ENCODE measurements around the gene RUNX1.

RUNX1 gene

GRCh38 chr21:34875830-34876229 is 173.3 kb downstream of the RUNX1 start:
- Histone ChIP-seq H3K36me3 (ENCODE audit: insufficient read depth, low read length) (peaks cover 84% of the 10 kb centered on the region), H3K4me2 (ENCODE audit: low read length) (no peak overlapping the region), H3K4me3 (ENCODE audit: low read length) (no peak overlapping the region)

GRCh38 chr21:34874684-34875513 is 174.2 kb downstream of the RUNX1 start:
- Histone ChIP-seq H3K4me3 (ENCODE audit: low read length) (no peak overlapping the region), H3K9ac (ENCODE audit: low read depth, low read length) (no peak overlapping the region), H3K4me1 (ENCODE audit: control insufficient read depth, insufficient read depth, low read length) (peaks cover 28% of the 10 kb centered on the region), H3K9me3 (replicated peaks; ENCODE audit: low read length) (no peaks in the 10 kb centered on the region), H3K4me2 (ENCODE audit: low read length) (no peak overlapping the region), H3K27me3 (ENCODE audit: control insufficient read depth, insufficient read depth, low read length) (no peaks in the 10 kb centered on the region), H3K36me3 (ENCODE audit: insufficient read depth, low read length) (peaks cover 86% of the 10 kb centered on the region)

More at GRCh38 chr21:34875830-34876229, 173.3 kb downstream of the RUNX1 start:
- H3K27me3 ChIP-seq (ENCODE audit: control insufficient read depth, insufficient read depth, low read length), result no peaks in the 10 kb centered on the region
- H3K9ac ChIP-seq (ENCODE audit: low read depth, low read length), result no peak overlapping the region
- H3K4me1 ChIP-seq (ENCODE audit: control insufficient read depth, insufficient read depth, low read length), result peaks cover 31% of the 10 kb centered on the region
- no peaks in the 10 kb centered on the region for H3K9me3 ChIP-seq (replicated peaks; ENCODE audit: low read length)

DNA sequence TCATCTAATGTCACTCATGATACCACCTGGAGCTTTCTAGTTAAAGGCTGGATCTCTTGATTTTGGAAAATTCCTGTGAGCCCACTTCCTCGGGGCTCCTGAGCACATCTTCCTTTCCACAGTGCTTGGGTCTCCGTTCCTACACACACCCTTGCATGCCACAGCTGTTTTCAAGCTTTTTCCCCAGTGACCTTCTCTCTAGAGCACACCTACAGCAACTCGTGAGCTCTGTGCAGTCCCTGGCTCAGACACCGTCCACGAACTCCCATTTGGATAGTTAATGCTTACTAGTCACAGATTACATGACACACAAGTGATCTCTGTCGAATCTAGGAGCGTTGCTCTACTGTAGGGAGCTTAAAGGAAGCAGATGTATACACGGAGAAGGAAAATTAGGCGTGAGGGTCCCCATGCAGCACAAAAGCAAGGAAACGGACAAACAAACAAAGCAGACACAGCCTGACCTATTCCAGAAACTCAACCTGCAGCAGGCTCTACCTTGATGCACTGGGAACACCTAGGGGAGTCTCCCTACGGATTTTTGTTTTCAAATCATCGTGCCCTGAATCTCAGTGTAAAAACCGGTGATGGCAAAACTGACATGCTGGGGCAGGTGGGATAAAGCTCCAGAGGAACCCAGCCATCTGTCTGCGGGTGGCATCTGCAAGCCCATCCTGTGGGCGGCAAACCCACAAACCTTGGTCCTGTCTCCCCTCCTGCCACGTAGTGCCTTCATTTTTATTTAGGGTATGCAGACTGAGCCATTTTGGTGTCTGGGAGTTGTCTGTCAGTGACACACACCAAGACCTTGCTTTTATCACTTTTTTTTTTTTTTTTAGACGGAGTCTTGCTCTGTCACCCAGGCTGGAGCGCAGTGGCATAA is 177.8 kb downstream of the RUNX1 start:
- Histone ChIP-seq H3K4me1 (ENCODE audit: control insufficient read depth, insufficient read depth, low read length) (peaks cover 12% of the 10 kb centered on the region), H3K9ac (ENCODE audit: low read depth, low read length) (no peak overlapping the region), H3K9me3 (replicated peaks; ENCODE audit: low read length) (no peaks in the 10 kb centered on the region), H3K4me2 (ENCODE audit: low read length) (no peak overlapping the region), H3K36me3 (ENCODE audit: insufficient read depth, low read length) (peaks cover 89% of the 10 kb centered on the region), H3K27me3 (ENCODE audit: control insufficient read depth, insufficient read depth, low read length) (no peaks in the 10 kb centered on the region), H3K4me3 (ENCODE audit: low read length) (no peak overlapping the region)

DNA sequence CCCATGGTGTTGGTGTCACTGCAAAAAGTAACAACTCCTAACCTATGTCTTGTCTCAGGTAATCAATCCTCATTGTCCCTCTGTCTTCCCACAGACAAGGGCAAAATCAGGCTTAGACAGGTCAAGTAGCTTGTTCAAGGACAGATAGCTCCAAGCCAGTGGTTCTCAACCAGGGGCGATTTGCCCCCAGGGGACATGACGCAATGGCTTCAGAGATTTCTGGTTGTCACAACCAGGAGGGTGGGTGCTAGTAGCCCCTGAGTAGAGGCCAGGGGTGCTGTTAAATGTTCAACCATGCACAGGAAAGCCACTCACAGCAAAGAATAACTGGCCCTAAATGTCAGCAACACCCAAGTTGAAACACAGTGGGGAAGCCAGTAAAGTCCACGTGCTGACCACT is 178.9 kb downstream of the RUNX1 start:
- Histone ChIP-seq H3K9me3 (replicated peaks; ENCODE audit: low read length) (no peaks in the 10 kb centered on the region), H3K4me2 (ENCODE audit: low read length) (no peak overlapping the region), H3K9ac (ENCODE audit: low read depth, low read length) (no peak overlapping the region), H3K27me3 (ENCODE audit: control insufficient read depth, insufficient read depth, low read length) (no peaks in the 10 kb centered on the region), H3K4me1 (ENCODE audit: control insufficient read depth, insufficient read depth, low read length) (peaks cover 12% of the 10 kb centered on the region), H3K36me3 (ENCODE audit: insufficient read depth, low read length) (peaks cover 88% of the 10 kb centered on the region), H3K4me3 (ENCODE audit: low read length) (no peak overlapping the region)

- no peak overlapping the region for H3K4me3 ChIP-seq (ENCODE audit: low read length)
- no peaks in the 10 kb centered on the region for H3K27me3 ChIP-seq (ENCODE audit: control insufficient read depth, insufficient read depth, low read length)
- H3K9me3 ChIP-seq (replicated peaks; ENCODE audit: low read length), result no peaks in the 10 kb centered on the region
- peaks cover 88% of the 10 kb centered on the region for H3K36me3 ChIP-seq (ENCODE audit: insufficient read depth, low read length)
- peaks cover 12% of the 10 kb centered on the region for H3K4me1 ChIP-seq (ENCODE audit: control insufficient read depth, insufficient read depth, low read length)
- H3K4me2 ChIP-seq (ENCODE audit: low read length), result no peak overlapping the region
- H3K9ac ChIP-seq (ENCODE audit: low read depth, low read length), result no peak overlapping the region
Observed at GRCh38 chr21:34869545-34869944, 179.6 kb downstream of the RUNX1 start.

DNA sequence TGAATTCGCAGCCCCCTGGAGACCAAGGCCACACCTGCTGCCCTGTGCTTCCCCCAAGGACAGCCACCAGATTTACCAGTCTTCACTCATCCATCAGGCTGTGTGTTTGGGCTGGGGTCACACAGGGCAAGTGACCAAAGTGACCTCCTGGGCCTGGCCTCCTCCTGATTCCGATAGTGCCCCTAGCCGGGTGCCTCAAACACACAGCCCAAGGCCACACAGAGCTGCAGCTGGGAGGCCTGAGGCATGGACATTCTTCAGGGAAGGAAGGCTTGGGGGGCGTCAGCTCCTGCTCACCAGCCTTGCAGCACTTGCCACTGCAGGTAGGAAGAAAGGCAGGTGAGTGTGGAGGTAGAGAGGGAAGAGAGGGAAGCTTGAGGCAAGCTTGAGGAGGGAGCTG is 181.3 kb downstream of the RUNX1 start:
- H3K4me2 ChIP-seq (ENCODE audit: low read length), result no peak overlapping the region
- H3K36me3 ChIP-seq (ENCODE audit: insufficient read depth, low read length), result peaks cover 87% of the 10 kb centered on the region
- H3K4me3 ChIP-seq (ENCODE audit: low read length), result no peak overlapping the region
- peaks cover 12% of the 10 kb centered on the region for H3K4me1 ChIP-seq (ENCODE audit: control insufficient read depth, insufficient read depth, low read length)
- H3K9me3 ChIP-seq (replicated peaks; ENCODE audit: low read length), result no peaks in the 10 kb centered on the region
- H3K27me3 ChIP-seq (ENCODE audit: control insufficient read depth, insufficient read depth, low read length), result no peaks in the 10 kb centered on the region
- no peak overlapping the region for H3K9ac ChIP-seq (ENCODE audit: low read depth, low read length)

DNA sequence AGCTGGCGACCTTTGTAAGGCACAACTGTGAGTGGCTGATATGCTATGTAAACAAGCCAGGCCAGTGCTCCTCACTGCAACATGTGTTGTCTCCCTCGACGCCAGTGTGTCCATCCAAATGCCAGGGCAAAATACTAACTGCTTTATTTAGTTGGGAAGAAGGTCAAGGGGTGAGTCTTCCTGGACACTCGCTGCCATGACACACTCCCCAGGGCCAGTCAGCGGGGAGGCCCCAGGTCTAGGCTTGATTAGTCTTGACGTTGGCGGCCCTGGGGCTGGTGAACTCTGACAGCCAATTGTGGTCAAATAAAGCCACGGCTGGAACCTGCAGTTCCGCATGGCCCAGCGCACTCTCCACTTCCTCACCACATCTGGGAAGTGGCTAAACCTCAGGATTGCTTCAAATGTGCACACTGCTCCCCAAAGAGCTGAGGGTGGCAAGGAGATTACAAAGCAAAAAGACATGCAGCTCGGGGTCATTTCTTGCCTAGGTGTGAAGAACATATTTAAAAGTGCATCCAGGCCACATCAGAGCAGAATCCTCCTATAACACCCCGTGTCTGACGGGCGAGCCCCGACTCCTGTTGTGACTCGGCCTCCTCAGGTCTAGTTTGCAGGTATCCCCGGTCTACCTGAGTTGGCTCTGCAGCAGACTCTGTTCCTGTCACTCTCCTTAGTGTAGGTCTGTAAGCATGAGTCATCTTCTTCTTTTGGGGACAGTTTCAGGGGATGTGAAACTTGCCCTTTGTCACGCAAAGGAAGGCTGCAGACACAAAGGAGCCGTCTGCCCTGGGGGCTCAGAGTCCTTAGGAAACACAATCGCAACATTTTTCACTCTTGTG is 183.5 kb downstream of the RUNX1 start:
- H3K4me1 ChIP-seq (ENCODE audit: control insufficient read depth, insufficient read depth, low read length), result peaks cover 12% of the 10 kb centered on the region
- no peak overlapping the region for H3K9ac ChIP-seq (ENCODE audit: low read depth, low read length)
- H3K4me2 ChIP-seq (ENCODE audit: low read length), result no peak overlapping the region
- no peaks in the 10 kb centered on the region for H3K27me3 ChIP-seq (ENCODE audit: control insufficient read depth, insufficient read depth, low read length)
- no peak overlapping the region for H3K4me3 ChIP-seq (ENCODE audit: low read length)
- H3K36me3 ChIP-seq (ENCODE audit: insufficient read depth, low read length), result peaks cover 92% of the 10 kb centered on the region
- no peaks in the 10 kb centered on the region for H3K9me3 ChIP-seq (replicated peaks; ENCODE audit: low read length)

DNA sequence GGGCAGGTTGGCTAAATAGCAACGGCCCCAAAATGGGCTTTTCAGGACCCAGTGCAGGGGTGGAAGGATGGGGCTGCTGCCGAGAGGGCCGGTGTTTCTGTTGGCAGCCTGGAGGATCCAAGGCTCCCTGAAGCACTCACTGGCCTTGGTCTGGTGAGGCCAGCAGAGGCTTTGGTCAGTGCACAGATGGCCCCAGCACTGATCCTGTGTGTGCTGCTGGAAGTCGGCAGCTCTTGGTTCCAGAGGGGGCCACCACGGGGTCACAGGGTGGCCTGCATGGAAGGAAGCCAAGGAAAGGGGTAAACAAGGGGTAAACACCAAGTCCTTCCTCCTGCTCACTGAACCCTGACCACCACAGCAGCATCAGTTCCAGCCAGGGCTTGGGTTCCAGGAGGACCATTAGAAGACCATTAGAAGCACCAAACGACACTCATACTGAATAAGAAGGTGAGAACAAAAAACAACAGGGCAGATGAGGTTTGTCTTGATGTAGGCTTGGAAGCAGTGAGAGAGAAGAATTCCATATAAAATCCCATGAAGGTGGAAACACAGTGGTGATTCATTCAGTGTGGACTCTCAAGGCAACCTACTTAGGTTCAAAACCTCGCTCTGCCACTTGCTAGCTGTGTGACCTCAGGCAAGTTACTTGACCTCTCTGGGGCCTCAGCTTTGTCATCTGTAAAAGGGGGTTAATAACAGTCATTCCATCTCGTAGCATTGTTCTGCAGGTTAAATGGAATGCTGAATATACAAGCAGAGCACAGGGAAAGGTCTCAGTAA is 184.5 kb downstream of the RUNX1 start:
- no peak overlapping the region for H3K4me2 ChIP-seq (ENCODE audit: low read length)
- no peaks in the 10 kb centered on the region for H3K9me3 ChIP-seq (replicated peaks; ENCODE audit: low read length)
- no peak overlapping the region for H3K4me3 ChIP-seq (ENCODE audit: low read length)
- H3K4me1 ChIP-seq (ENCODE audit: control insufficient read depth, insufficient read depth, low read length), result peaks cover 4% of the 10 kb centered on the region
- no peak overlapping the region for H3K9ac ChIP-seq (ENCODE audit: low read depth, low read length)
- no peaks in the 10 kb centered on the region for H3K27me3 ChIP-seq (ENCODE audit: control insufficient read depth, insufficient read depth, low read length)
- peaks cover 91% of the 10 kb centered on the region for H3K36me3 ChIP-seq (ENCODE audit: insufficient read depth, low read length)

GRCh38 chr21:34862951-34863350 is 186.2 kb downstream of the RUNX1 start:
- H3K36me3 ChIP-seq (ENCODE audit: insufficient read depth, low read length), result peaks cover 91% of the 10 kb centered on the region

DNA sequence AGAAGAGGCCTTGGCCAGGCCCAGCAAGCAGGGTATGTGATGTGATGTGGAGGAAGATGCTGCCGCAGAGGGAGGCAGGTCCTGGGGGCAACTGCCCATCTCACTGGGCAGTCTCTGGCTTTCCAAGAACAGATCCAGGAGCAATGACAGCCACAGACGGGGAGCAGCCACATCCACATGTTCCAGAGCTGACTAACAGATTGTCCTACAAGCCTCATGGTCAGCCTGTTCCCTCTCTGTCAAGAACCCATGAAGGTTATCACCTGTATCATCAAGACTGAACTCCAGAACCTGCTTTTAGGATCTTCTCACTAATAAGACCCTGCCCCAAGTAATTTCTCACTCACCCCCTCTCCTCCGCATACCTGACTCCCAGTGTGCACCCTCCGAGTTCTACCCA is 187.8 kb downstream of the RUNX1 start:
- Histone ChIP-seq H3K4me2 (ENCODE audit: low read length) (no peak overlapping the region), H3K9ac (ENCODE audit: low read depth, low read length) (no peak overlapping the region), H3K9me3 (replicated peaks; ENCODE audit: low read length) (no peaks in the 10 kb centered on the region), H3K27me3 (ENCODE audit: control insufficient read depth, insufficient read depth, low read length) (no peaks in the 10 kb centered on the region), H3K36me3 (ENCODE audit: insufficient read depth, low read length) (peaks cover 94% of the 10 kb centered on the region), H3K4me1 (ENCODE audit: control insufficient read depth, insufficient read depth, low read length) (no peaks in the 10 kb centered on the region), H3K4me3 (ENCODE audit: low read length) (no peak overlapping the region)

More at GRCh38 chr21:34862951-34863350, 186.2 kb downstream of the RUNX1 start:
- Histone ChIP-seq H3K4me3 (ENCODE audit: low read length) (no peak overlapping the region), H3K27me3 (ENCODE audit: control insufficient read depth, insufficient read depth, low read length) (no peaks in the 10 kb centered on the region), H3K9me3 (replicated peaks; ENCODE audit: low read length) (no peaks in the 10 kb centered on the region), H3K4me2 (ENCODE audit: low read length) (no peak overlapping the region), H3K4me1 (ENCODE audit: control insufficient read depth, insufficient read depth, low read length) (no peaks in the 10 kb centered on the region), H3K9ac (ENCODE audit: low read depth, low read length) (no peak overlapping the region)

Data from skeletal muscle satellite cell (primary cell).